ENCODE measurements around the gene VIP. TPM values are rescaled to one million over a fixed set of nuclear protein-coding genes. Genes with fewer than 3 reads are reported as not detected.

The VIP gene
- total RNA-seq, 1 donor = not detected

DNA sequence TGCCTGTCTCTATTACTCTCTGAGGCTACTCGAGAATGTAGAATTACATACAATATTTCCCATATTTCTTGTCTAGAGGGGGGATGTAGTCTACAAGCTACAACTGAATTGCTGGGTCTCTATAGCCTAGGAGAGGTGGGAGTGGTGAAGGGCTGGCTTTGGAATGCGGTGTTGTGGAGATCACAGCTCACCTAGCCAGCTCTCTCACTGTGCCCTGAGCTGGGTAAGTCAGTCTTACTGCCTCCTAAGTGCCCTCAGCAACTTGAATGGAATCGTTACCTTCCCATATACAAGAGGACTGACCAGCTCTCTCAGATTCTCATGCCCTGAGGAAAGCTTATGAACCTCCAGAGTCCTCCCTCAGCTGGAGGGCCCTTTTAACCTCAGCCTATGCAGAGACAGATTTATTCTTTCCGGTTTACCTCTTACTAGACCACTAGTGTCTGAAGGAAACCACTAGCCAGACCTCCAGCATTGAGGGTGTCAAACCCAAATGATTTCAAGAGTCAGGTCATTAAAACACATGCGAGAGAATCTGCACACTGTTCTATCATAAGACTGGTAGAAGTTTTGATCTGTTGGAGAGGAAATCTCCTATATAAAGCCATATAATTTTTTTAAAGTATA is 20.6 kb downstream of the VIP start:
- H3K36me3 ChIP-seq (ENCODE audit: insufficient read depth, low read length) = no peaks in the 10 kb centered on the region
- H4K20me1 ChIP-seq (ENCODE audit: insufficient read depth, low read length) = no peaks in the 10 kb centered on the region

DNA sequence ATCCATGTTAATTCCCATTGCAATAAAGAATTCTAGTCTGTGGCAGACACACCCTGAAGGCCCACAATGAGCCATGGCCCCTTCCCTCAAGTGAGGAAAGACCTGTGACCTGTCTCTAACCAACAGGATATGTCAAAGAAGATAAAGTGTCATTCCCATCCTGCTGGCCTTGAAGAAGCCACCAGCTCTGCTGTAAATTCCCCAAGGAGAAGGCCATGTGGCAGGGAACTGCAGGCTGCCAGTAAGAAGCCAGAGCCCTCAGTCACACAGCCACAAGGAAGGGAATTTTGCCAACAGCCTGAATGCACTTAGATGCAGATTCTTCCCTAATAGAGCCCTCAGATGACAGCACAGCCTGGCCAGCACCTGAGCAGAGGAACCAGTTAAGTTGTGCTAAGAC is 24.8 kb downstream of the VIP start:
- no peaks in the 10 kb centered on the region for H3K9me3 ChIP-seq (ENCODE audit: low read depth, low read length)
- peak; percentile 43 for DNase-seq (ENCODE audit: insufficient read length, low spot score, missing footprints)

More for the DNA sequence above, 20.6 kb downstream of the VIP start:
- Histone ChIP-seq H3K27ac (ENCODE audit: low read depth, low read length) (no peak overlapping the region), H3K4me3 (ENCODE audit: insufficient read depth, low read length) (no peak overlapping the region), H3K9me3 (ENCODE audit: low read depth, low read length) (no peaks in the 10 kb centered on the region), H2AFZ (ENCODE audit: low read length) (no peak overlapping the region), H3K4me1 (ENCODE audit: insufficient read depth, low read length) (no peaks in the 10 kb centered on the region), H3K79me2 (ENCODE audit: insufficient read depth, low read length) (no peaks in the 10 kb centered on the region), H3K27me3 (ENCODE audit: insufficient read depth, low read length) (no peaks in the 10 kb centered on the region), H3K4me2 (ENCODE audit: insufficient read depth, low read length) (no peak overlapping the region)
- TF ChIP-seq, protein P1, sequence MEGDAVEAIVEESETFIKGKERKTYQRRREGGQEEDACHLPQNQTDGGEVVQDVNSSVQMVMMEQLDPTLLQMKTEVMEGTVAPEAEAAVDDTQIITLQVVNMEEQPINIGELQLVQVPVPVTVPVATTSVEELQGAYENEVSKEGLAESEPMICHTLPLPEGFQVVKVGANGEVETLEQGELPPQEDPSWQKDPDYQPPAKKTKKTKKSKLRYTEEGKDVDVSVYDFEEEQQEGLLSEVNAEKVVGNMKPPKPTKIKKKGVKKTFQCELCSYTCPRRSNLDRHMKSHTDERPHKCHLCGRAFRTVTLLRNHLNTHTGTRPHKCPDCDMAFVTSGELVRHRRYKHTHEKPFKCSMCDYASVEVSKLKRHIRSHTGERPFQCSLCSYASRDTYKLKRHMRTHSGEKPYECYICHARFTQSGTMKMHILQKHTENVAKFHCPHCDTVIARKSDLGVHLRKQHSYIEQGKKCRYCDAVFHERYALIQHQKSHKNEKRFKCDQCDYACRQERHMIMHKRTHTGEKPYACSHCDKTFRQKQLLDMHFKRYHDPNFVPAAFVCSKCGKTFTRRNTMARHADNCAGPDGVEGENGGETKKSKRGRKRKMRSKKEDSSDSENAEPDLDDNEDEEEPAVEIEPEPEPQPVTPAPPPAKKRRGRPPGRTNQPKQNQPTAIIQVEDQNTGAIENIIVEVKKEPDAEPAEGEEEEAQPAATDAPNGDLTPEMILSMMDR (IDR thresholded peaks at IDR 0.05; ENCODE audit: extremely low read depth, low read depth, low read length) = no peak
- DNase-seq (ENCODE audit: insufficient read length, low spot score, missing footprints) = no peak

DNA sequence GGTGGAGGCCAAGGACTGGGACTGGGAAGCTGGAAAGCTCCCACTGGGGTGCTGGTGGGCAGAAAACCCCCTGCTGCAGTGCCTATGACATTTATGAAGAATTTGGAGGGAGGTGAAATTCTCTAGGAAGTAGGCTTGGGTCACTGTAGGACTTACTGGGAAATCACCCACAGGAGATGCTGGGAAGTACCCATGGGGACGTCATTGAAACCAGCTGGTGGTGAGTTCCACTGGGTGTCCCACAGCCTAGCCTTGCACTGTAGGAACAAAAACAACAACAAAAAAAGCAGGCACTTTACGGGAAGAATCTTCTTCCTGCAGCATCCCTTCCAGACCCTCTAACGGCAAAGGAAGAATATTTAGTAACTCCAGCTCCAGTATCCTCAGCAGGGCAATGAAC is 26.2 kb downstream of the VIP start:
- no peak overlapping the region for H3K4me3 ChIP-seq (ENCODE audit: insufficient read depth, low read length)
- no peak overlapping the region for H3K4me2 ChIP-seq (ENCODE audit: insufficient read depth, low read length)
- no peaks in the 10 kb centered on the region for H3K27me3 ChIP-seq (ENCODE audit: insufficient read depth, low read length)
- no peaks in the 10 kb centered on the region for H3K36me3 ChIP-seq (ENCODE audit: insufficient read depth, low read length)
- no peaks in the 10 kb centered on the region for H3K9me3 ChIP-seq (ENCODE audit: low read depth, low read length)
- no peak overlapping the region for H3K27ac ChIP-seq (ENCODE audit: low read depth, low read length)
- no peaks in the 10 kb centered on the region for H3K4me1 ChIP-seq (ENCODE audit: insufficient read depth, low read length)
- no peak for DNase-seq (ENCODE audit: insufficient read length, low spot score, missing footprints)
- no peaks in the 10 kb centered on the region for H4K20me1 ChIP-seq (ENCODE audit: insufficient read depth, low read length)
- no peaks in the 10 kb centered on the region for H3K79me2 ChIP-seq (ENCODE audit: insufficient read depth, low read length)
- no peak overlapping the region for H2AFZ ChIP-seq (ENCODE audit: low read length)
- TF ChIP-seq, protein P1 (IDR thresholded peaks at IDR 0.05; ENCODE audit: extremely low read depth, low read depth, low read length) = no peak

More for the DNA sequence above, 24.8 kb downstream of the VIP start:
- Histone ChIP-seq H3K36me3 (ENCODE audit: insufficient read depth, low read length) (no peaks in the 10 kb centered on the region), H3K4me2 (ENCODE audit: insufficient read depth, low read length) (no peak overlapping the region), H3K27ac (ENCODE audit: low read depth, low read length) (no peak overlapping the region), H4K20me1 (ENCODE audit: insufficient read depth, low read length) (no peaks in the 10 kb centered on the region), H3K4me3 (ENCODE audit: insufficient read depth, low read length) (no peak overlapping the region), H2AFZ (ENCODE audit: low read length) (no peak overlapping the region), H3K4me1 (ENCODE audit: insufficient read depth, low read length) (no peaks in the 10 kb centered on the region), H3K27me3 (ENCODE audit: insufficient read depth, low read length) (no peaks in the 10 kb centered on the region), H3K79me2 (ENCODE audit: insufficient read depth, low read length) (no peaks in the 10 kb centered on the region)
- TF ChIP-seq, protein P1 (IDR thresholded peaks at IDR 0.05; ENCODE audit: extremely low read depth, low read depth, low read length) = no peak

DNA sequence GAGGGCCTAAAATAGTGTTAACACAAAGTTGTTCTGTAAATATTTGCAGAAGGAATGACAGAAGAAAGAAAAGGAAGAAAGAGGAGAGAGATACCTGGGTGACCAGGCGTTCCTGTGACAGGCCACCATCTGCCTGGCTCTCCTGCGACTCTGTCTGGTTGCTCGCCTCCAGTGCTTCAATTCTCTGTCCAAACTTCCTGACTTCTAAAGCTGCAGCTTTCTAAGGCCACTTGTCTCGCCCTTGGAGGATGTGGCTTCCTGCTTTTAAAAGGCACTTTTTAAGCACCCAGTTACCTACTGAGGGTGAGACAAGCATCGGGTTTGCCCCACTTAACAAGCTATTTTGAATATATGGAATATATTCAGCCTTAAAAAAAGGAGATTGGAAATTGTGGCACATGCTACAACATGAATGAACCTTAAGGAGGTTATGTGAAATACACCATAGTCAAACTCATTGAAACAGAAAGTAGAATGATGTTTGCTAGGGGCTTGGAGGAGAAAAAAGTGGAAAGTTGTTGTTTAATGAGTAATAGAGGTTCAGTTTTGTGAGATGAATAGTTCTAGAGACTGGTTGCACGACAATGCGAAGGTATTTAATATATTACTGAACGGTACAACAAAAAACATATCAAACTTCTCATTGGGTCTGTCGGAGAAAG is 32.8 kb downstream of the VIP start:
- TF ChIP-seq, protein P1 (IDR thresholded peaks at IDR 0.05; ENCODE audit: extremely low read depth, low read depth, low read length) = no peak
- H3K4me2 ChIP-seq (ENCODE audit: insufficient read depth, low read length) = no peak overlapping the region
- no peaks in the 10 kb centered on the region for H3K79me2 ChIP-seq (ENCODE audit: insufficient read depth, low read length)
- no peaks in the 10 kb centered on the region for H3K36me3 ChIP-seq (ENCODE audit: insufficient read depth, low read length)
- DNase-seq (ENCODE audit: insufficient read length, low spot score, missing footprints) = no peak
- no peaks in the 10 kb centered on the region for H3K4me1 ChIP-seq (ENCODE audit: insufficient read depth, low read length)
- no peaks in the 10 kb centered on the region for H3K9me3 ChIP-seq (ENCODE audit: low read depth, low read length)
- H2AFZ ChIP-seq (ENCODE audit: low read length) = no peak overlapping the region
- no peaks in the 10 kb centered on the region for H3K27me3 ChIP-seq (ENCODE audit: insufficient read depth, low read length)
- no peaks in the 10 kb centered on the region for H4K20me1 ChIP-seq (ENCODE audit: insufficient read depth, low read length)
- H3K27ac ChIP-seq (ENCODE audit: low read depth, low read length) = no peak overlapping the region
- H3K4me3 ChIP-seq (ENCODE audit: insufficient read depth, low read length) = no peak overlapping the region
